Lung (tissue), 12 donors: Measurements from ENCODE around the gene PHYKPL. TPM values are rescaled to one million over a fixed set of nuclear protein-coding genes. Genes with fewer than 3 reads are reported as not detected.
"Not testable (repeated sequence)": the region's sequence is repeated elsewhere in the genome, so short reads cannot be mapped to it uniquely, and the experiment has no call there.

ENCODE experiments used
- ATAC-seq: fragments of 200-7000 bp; cut with Tn5 transposase; one replicate; pipeline ENCODE4 v1.9.1; 2020; ENCODE audit warnings: moderate number of reproducible peaks; ENCODE audit not compliant: insufficient read depth, low FRiP score
- DNase-seq, 3 donors: peaks; one replicate each; pipeline ENCODE4 v3.0.0-alpha.2; 2013 to 2017
- H3K27ac ChIP-seq, 2 donors: one replicate each; pipeline ENCODE4 v1.5.1; 2013; ENCODE audit warnings: mild to moderate bottlenecking in 2 of 2, moderate library complexity in 2 of 2, control low read depth in 1 of 2, inconsistent platforms in 1 of 2, low read depth in 1 of 2, low read length in 1 of 2
- H3K27me3 ChIP-seq, 3 donors: one replicate each; pipeline ENCODE4 v1.5.1; 2013; ENCODE audit warnings: low read length in 2 of 3; ENCODE audit not compliant: control insufficient read depth in 3 of 3, insufficient read depth in 3 of 3
- H3K36me3 ChIP-seq, 4 donors: one replicate each; pipeline ENCODE4 v1.5.1; 2013; ENCODE audit warnings: low read length in 4 of 4, mild to moderate bottlenecking in 1 of 4, moderate library complexity in 1 of 4; ENCODE audit not compliant: control insufficient read depth in 4 of 4, insufficient read depth in 4 of 4
- H3K4me1 ChIP-seq, 5 donors: one replicate each; pipeline ENCODE4 v1.5.1; 2013; ENCODE audit warnings: low read length in 5 of 5, mild to moderate bottlenecking in 2 of 5, moderate library complexity in 1 of 5; ENCODE audit not compliant: control insufficient read depth in 5 of 5, insufficient read depth in 5 of 5
- H3K4me3 ChIP-seq: one replicate; pipeline ENCODE4 v1.5.1; 2013; ENCODE audit warnings: mild to moderate bottlenecking, control low read depth, moderate library complexity
- H3K9ac ChIP-seq, 2 donors: one replicate each; pipeline ENCODE4 v1.5.1; 2013; ENCODE audit warnings: low read length in 2 of 2, control low read depth in 1 of 2; ENCODE audit not compliant: insufficient read depth in 1 of 2
- H3K9me3 ChIP-seq, 4 donors: one replicate each; pipeline ENCODE4 v1.5.1; 2013; ENCODE audit warnings: low read length in 3 of 4, mild to moderate bottlenecking in 1 of 4, moderate library complexity in 1 of 4; ENCODE audit not compliant: control insufficient read depth in 4 of 4, insufficient read depth in 3 of 4
- CTCF ChIP-seq: IDR thresholded peaks from 2 replicates; pipeline ENCODE4 v1.5.1; 2012; ENCODE audit warnings: mild to moderate bottlenecking; ENCODE audit errors: control extremely low read depth, extremely low read depth
- WGBS, 2 donors: extraction: QIAGEN DNeasy Blood & Tissue Kit; methylation state at CpG; one replicate each; pipeline ENCODE4 v1.1.7; 2013; 5-methylcytosine and 5-hydroxymethylcytosine counted together
- polyA plus RNA-seq, 2 donors: library from polyadenylated mRNA; stranded (reverse); fragments of 200-250 nt; gene quantifications; one replicate each; pipeline ENCODE4 v1.2.1, GENCODE V29; 2013
- total RNA-seq, 2 donors: library from RNA; depleted of rRNA in 1 of 2; stranded (reverse); fragments of >200 nt in 1 of 2; gene quantifications; one replicate each; pipeline ENCODE4 v1.2.1, GENCODE V29; 2014 to 2021
- donor health status: control.
- donor health status: control.
- donor health status: Bipolar disorder and iron deficiency.
- donor health status: healthy.
- donor health status: DM: yes; HTN: yes; CAD: no.

PHYKPL gene
- total and polyA plus RNA-seq, 4 donors = 49.7 to 100 (median 75.8) TPM

DNA sequence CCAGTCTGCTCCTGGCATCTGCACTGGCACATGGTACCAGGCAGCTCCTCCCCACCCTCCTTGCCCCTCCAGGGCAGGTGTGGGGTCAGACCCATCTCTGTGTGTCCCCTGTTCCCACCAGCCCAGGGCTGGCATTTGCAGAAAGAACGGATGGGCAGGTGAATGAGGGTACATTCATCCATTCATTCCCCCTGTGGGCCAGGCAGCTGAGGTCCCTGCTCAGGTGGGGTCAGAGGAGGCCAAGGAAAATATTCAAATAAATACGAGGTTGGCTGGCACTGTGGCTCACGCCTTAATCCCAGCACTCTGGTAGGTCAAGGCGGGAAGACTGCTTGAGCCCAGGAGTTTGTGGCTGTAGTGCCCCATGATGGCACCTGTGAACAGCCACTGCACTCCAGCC lies 25.0 kb upstream of the PHYKPL start:
- 86 to 95% methylated on average over 4 of the region's 4 CpGs for WGBS, 2 donors
- H3K4me1 ChIP-seq = no peaks in the 10 kb centered on the region
- no peak for DNase-seq
- no peak for ATAC-seq
- H3K9me3 ChIP-seq = no peaks in the 10 kb centered on the region
- no peak overlapping the region for H3K4me3 ChIP-seq
- H3K9ac ChIP-seq = no peak overlapping the region
- H3K27ac ChIP-seq = no peak overlapping the region
- H3K27me3 ChIP-seq = no peaks in the 10 kb centered on the region
- no peak for TF ChIP-seq CTCF
- no peaks in the 10 kb centered on the region for H3K36me3 ChIP-seq

GRCh38 chr5:178256746-178257145 lies 24.1 kb upstream of the PHYKPL start:
- TF ChIP-seq CTCF = no peak
- WGBS, 2 donors = 79 to 91% methylated on average over 19 of the region's 19 CpGs
- H3K4me3 ChIP-seq = no peak overlapping the region
- ATAC-seq (no peak), DNase-seq (no peak)
- H3K9me3 ChIP-seq = no peaks in the 10 kb centered on the region
- no peaks in the 10 kb centered on the region for H3K27me3 ChIP-seq
- no peak overlapping the region for H3K27ac ChIP-seq
- H3K4me1 ChIP-seq = no peaks in the 10 kb centered on the region
- no peak overlapping the region for H3K9ac ChIP-seq
- H3K36me3 ChIP-seq = no peaks in the 10 kb centered on the region

DNA sequence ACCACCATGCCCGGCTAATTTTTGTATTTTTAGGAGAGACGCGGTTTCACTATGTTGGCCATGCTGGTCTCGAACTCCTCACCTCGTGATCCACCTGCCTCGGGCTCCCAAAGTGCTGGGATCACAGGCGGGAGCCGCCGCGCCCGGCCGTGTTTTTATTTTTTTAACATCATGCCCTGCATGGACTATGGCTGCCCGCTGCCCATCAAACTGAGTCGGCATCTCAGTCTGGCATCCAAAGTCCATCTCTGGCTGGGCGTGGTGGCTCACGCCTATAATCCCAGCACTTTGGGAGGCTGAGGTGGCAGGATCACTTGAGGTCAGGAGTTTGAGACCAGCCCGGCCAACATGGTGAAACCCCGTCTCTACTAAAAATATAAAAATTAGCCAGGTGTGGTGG lies 21.0 kb upstream of the PHYKPL start:
- not testable (repeated sequence) for H3K36me3 ChIP-seq, DNase-seq, H3K27ac ChIP-seq, H3K9ac ChIP-seq, H3K27me3 ChIP-seq, ATAC-seq, H3K9me3 ChIP-seq, H3K4me1 ChIP-seq, H3K4me3 ChIP-seq
- WGBS, 2 donors = 89 to 91% methylated on average over 18 of the region's 18 CpGs

GRCh38 chr5:178252258-178252657 lies 19.7 kb upstream of the PHYKPL start:
- 69 to 73% methylated on average over 8 of the region's 8 CpGs for WGBS, 2 donors

More at GRCh38 chr5:178252258-178252657, 19.7 kb upstream of the PHYKPL start:
- no peaks in the 10 kb centered on the region for H3K4me1 ChIP-seq
- no peak overlapping the region for H3K4me3 ChIP-seq
- no peak for TF ChIP-seq CTCF
- H3K9ac ChIP-seq = no peak overlapping the region
- DNase-seq = no peak
- H3K9me3 ChIP-seq = no peaks in the 10 kb centered on the region
- no peak overlapping the region for H3K27ac ChIP-seq
- no peaks in the 10 kb centered on the region for H3K36me3 ChIP-seq
- no peaks in the 10 kb centered on the region for H3K27me3 ChIP-seq
- no peak for ATAC-seq
